Measurements from ENCODE around the gene FHOD3.

FHOD3 gene

DNA sequence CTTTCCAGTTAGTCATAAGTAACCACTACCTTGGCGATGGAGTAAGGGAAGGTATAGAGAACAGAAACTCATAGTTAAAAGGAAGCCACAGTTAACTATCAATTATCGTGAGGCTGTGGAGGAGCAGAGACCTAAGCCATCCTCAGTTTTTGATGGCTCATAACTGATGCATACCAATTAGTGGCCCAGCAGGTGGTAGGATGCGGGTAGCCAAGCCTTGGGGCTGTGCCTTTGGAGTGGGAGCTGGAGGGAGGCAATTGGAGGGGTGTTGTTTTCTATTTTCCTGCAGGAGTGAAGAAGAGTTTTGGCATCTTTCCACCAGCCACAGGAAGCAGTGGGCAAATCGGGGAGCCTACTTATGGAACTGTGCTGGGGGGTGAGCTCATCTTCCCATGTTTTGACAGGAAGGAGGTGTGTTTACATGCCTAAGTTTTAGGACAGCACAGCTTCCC lies 336.5 kb downstream of the FHOD3 start:
- no peaks in the 10 kb centered on the region for H4K20me1 ChIP-seq (ENCODE audit: insufficient read depth, low read length)
- H3K4me1 ChIP-seq (ENCODE audit: low read length): no peaks in the 10 kb centered on the region
- TF ChIP-seq EZH2phosphoT487 (IDR thresholded peaks at IDR 0.05; ENCODE audit: low read length): no peak
- TF ChIP-seq, protein P1, sequence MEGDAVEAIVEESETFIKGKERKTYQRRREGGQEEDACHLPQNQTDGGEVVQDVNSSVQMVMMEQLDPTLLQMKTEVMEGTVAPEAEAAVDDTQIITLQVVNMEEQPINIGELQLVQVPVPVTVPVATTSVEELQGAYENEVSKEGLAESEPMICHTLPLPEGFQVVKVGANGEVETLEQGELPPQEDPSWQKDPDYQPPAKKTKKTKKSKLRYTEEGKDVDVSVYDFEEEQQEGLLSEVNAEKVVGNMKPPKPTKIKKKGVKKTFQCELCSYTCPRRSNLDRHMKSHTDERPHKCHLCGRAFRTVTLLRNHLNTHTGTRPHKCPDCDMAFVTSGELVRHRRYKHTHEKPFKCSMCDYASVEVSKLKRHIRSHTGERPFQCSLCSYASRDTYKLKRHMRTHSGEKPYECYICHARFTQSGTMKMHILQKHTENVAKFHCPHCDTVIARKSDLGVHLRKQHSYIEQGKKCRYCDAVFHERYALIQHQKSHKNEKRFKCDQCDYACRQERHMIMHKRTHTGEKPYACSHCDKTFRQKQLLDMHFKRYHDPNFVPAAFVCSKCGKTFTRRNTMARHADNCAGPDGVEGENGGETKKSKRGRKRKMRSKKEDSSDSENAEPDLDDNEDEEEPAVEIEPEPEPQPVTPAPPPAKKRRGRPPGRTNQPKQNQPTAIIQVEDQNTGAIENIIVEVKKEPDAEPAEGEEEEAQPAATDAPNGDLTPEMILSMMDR (IDR thresholded peaks at IDR 0.05; ENCODE audit: low read length): no peak
- TF ChIP-seq EZH2 (optimal IDR thresholded peaks at IDR 0.05; ENCODE audit: low read depth, low read length): no peak
- DNase-seq: no peak
- no peaks in the 10 kb centered on the region for H3K27me3 ChIP-seq (replicated peaks; ENCODE audit: insufficient read depth, low read length)
- H3F3A ChIP-seq (ENCODE audit: insufficient read depth, low read length): no peaks in the 10 kb centered on the region
- no peak overlapping the region for H3K27ac ChIP-seq (ENCODE audit: low read length)
- H3K9ac ChIP-seq (ENCODE audit: low read length): no peak overlapping the region
- H3K9me3 ChIP-seq (replicated peaks; ENCODE audit: insufficient read depth, low read length): no peaks in the 10 kb centered on the region
- no peak overlapping the region for H3K4me2 ChIP-seq (ENCODE audit: low read depth, low read length)
- H3K9me2 ChIP-seq (replicated peaks; ENCODE audit: insufficient read depth, low read length): no peaks in the 10 kb centered on the region
- no peak overlapping the region for H2AFZ ChIP-seq (ENCODE audit: low read length)
- H3K4me3 ChIP-seq (ENCODE audit: low read length): no peak overlapping the region
- H3K36me3 ChIP-seq (replicated peaks; ENCODE audit: insufficient read depth, low read length): no peaks in the 10 kb centered on the region
- H3K79me2 ChIP-seq (ENCODE audit: low read length): no peaks in the 10 kb centered on the region

DNA sequence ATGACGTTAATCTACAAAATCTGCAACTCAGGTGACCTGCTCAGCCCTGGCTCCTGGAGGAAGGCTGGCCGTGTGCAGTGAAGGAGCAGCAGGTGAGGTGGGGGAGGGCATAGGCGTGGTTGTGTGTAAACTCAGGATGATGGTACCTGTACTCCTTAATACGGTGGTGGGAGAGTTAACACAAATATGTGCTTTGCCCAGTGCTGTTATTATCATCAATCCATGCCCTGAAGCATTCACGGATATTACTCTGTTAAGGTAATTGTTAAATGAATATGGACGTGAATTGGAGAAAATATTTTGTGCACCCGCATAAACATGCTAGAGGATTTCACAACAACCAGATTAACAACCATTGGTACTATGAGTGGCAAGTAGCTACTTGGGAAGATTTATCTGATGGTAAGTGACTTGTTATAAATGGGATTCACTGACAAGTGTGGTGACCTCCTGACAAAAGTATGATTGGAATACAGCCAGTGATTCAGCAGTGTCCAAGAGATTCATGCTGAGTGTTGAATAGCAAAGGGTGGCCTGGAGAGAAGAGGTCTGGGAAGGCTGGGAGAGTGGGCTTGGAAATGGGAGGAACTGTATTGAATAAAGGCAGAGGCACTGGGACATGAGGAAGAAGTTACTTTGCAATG lies 337.2 kb downstream of the FHOD3 start:
- DNase-seq: no peak
- Histone ChIP-seq H3K27me3 (replicated peaks; ENCODE audit: insufficient read depth, low read length) (no peaks in the 10 kb centered on the region), H3K9me2 (replicated peaks; ENCODE audit: insufficient read depth, low read length) (no peaks in the 10 kb centered on the region), H3K9me3 (replicated peaks; ENCODE audit: insufficient read depth, low read length) (no peaks in the 10 kb centered on the region), H3K4me3 (ENCODE audit: low read length) (no peak overlapping the region), H3F3A (ENCODE audit: insufficient read depth, low read length) (no peaks in the 10 kb centered on the region), H4K20me1 (ENCODE audit: insufficient read depth, low read length) (no peaks in the 10 kb centered on the region), H3K4me1 (ENCODE audit: low read length) (no peaks in the 10 kb centered on the region), H3K79me2 (ENCODE audit: low read length) (no peaks in the 10 kb centered on the region), H2AFZ (ENCODE audit: low read length) (no peak overlapping the region), H3K27ac (ENCODE audit: low read length) (no peak overlapping the region), H3K4me2 (ENCODE audit: low read depth, low read length) (no peak overlapping the region), H3K9ac (ENCODE audit: low read length) (no peak overlapping the region), H3K36me3 (replicated peaks; ENCODE audit: insufficient read depth, low read length) (no peaks in the 10 kb centered on the region)
- TF ChIP-seq, protein P1 (IDR thresholded peaks at IDR 0.05; ENCODE audit: low read length): no peak
- TF ChIP-seq EZH2phosphoT487 (IDR thresholded peaks at IDR 0.05; ENCODE audit: low read length) (no peak), EZH2 (optimal IDR thresholded peaks at IDR 0.05; ENCODE audit: low read depth, low read length) (no peak)

DNA sequence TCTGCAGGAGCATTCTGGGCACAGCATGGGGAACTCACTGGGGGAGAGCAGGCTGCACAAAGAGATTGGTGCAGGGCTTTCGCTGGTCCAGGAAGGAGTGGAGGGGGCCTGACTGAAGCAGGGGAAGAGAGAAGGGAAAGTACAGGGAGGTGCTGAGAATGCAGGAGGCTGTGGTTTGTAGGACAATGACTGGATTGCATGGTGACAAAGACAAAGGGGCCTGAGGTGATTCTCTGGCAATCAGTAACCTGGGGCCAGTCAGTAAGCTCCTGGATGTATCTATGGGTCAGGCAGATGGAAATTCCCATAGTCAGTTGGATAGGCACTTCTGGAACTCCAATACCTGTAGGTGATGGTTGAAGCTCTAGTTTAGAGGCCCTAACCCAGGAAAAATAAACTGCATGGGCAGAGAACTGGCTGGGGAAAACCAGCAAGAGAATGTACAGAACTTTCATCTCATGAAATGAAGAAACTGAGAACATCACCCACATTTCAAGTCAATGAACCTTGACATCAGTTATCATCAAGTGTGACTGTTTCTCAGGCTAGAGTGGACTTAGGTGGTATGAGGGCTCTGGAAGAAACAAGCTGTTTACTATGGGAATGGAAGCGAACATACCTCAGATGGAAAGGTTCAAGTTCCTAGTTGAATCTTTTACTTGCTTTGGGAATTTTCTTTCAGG lies 338.0 kb downstream of the FHOD3 start:
- Histone ChIP-seq H3F3A (ENCODE audit: insufficient read depth, low read length) (no peaks in the 10 kb centered on the region), H3K9me3 (replicated peaks; ENCODE audit: insufficient read depth, low read length) (no peaks in the 10 kb centered on the region), H3K4me3 (ENCODE audit: low read length) (no peak overlapping the region), H3K4me1 (ENCODE audit: low read length) (no peaks in the 10 kb centered on the region), H3K9me2 (replicated peaks; ENCODE audit: insufficient read depth, low read length) (no peaks in the 10 kb centered on the region), H3K27me3 (replicated peaks; ENCODE audit: insufficient read depth, low read length) (no peaks in the 10 kb centered on the region), H3K79me2 (ENCODE audit: low read length) (no peaks in the 10 kb centered on the region), H3K9ac (ENCODE audit: low read length) (no peak overlapping the region), H3K27ac (ENCODE audit: low read length) (no peak overlapping the region), H4K20me1 (ENCODE audit: insufficient read depth, low read length) (no peaks in the 10 kb centered on the region), H3K36me3 (replicated peaks; ENCODE audit: insufficient read depth, low read length) (no peaks in the 10 kb centered on the region), H2AFZ (ENCODE audit: low read length) (no peak overlapping the region), H3K4me2 (ENCODE audit: low read depth, low read length) (no peak overlapping the region)
- DNase-seq: no peak
- TF ChIP-seq, protein P1 (IDR thresholded peaks at IDR 0.05; ENCODE audit: low read length): no peak
- TF ChIP-seq EZH2 (optimal IDR thresholded peaks at IDR 0.05; ENCODE audit: low read depth, low read length) (no peak), EZH2phosphoT487 (IDR thresholded peaks at IDR 0.05; ENCODE audit: low read length) (no peak)

Data from MM.1S (cell line).